Iris pigment epithelial cell (primary cell): ENCODE measurements around the gene CNIH1.
A peak's percentile ranks its signal among the peaks of the same experiment; 100 is the strongest.
"Not testable (repeated sequence)": the region's sequence is repeated elsewhere in the genome, so short reads cannot be mapped to it uniquely, and the experiment has no call there.

Experiments used
- DNase-seq: peaks from one replicate; pipeline ENCODE4 v3.0.0-alpha.2; 2011; ENCODE audit warnings: low read depth

Gene CNIH1

DNA sequence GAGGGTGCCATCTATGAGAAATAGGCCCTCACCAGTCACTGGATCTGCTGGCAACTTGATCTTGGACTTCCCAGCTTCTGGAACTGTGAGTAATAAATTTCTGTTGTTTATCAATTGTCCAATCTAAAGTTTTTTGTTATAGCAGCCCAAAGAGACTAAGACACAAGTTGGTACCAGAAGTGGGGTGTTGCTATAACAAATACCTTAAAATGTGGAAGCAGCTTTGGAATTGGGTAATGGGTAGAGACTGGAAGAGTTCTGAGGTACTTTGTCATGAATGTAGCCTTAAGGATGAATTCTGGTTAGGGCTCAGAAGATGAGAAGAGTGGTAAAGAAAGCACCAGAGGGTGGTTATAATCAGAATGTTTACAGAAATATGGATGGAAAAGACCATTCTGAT, 26.1 kb upstream of the CNIH1 start:
- no peak for DNase-seq

DNA sequence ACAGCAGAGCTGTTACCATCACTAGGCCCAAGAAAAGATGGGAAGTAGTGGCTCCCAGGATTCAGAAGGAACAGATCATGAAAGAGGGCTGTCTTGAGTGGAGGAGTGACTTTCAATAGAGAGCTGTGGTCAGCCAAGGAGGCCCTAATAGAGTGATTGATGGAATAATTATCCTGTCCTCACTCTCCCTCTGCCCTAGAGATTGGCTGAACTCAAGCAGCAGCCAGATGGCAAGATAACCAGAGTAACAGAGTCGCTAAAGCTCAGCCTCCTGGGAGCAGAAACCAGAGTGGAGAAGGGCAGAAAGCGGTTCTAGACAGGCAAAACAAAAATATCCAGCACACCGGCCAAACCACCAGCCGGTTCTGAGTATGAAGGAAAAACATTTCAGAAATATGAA, 24.5 kb upstream of the CNIH1 start:
- DNase-seq: no peak

DNA sequence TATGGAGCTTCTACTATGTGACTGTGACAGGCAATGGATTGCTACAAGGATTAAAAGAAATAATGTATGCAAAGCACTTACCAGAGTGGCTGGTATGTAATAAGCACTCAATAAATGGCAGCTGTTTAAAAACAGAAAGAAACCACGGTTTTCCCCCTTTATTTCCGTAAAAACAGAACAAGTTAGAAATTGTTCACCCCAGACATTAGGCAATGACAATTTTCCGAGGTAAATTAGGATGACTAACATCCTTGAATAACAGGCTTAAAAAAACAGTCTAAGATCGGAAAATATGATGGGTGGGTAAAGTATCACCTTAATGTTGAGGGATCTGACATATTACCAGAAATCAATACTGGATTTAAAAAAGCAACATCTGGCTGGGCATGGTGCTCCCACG, 20.9 kb upstream of the CNIH1 start:
- DNase-seq: peak; percentile 52

DNA sequence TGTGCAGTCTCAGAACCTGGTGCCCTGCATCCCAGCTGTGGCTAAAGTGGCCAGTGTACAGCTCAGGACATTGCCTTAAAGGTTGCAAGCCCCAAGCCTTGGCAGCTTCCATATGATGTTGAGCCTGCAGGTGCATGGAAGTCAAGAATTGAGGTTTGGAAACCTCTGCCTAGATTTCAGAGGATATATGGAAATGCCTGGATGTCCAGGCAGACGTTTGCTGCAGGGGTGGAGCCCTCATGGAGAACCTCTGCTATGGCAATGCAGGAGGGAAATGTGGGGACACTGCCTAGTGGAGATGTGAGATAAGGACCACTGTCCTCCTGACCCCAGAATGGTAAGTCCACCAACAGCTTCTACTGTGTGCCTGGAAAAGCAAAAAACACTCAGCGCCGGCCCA, 17.9 kb upstream of the CNIH1 start:
- DNase-seq: no peak

DNA sequence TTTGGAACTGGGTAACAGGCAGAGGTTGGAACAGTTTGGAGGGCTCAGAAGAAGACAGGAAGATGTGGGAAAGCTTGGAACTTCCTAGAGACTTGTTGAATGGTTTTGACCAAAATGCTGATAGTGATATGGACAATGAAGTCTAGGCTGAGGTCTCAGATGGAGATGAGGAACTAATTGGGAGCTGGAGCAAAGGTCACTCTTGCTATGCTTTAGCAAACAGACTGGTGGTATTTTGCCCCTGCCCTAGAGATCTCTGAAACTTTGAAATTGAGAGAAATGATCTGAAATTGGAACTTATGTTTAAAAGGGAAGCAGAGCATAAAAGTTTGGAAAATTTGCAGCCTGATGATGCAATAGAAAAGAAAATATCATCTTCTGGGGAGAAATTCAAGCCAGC, 17.4 kb upstream of the CNIH1 start:
- DNase-seq: not testable (repeated sequence)

DNA sequence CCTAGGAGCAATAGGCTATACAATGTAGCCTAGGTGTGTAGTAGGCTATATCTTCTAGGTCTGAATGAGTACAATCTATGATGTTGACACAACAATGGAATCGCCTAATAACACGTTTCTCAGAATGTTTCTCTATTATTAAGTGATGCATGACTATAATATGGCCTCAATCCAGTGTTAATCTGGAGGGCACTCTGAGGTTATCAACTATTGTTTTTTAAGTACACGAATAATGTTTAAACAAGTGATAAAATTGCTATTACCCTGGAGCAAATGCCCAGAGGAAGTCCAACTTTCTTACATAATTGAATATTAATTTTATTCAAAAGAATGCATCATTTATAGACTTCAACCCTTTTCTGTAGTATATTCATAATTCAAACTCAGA, 16.4 kb upstream of the CNIH1 start:
- DNase-seq: no peak

DNA sequence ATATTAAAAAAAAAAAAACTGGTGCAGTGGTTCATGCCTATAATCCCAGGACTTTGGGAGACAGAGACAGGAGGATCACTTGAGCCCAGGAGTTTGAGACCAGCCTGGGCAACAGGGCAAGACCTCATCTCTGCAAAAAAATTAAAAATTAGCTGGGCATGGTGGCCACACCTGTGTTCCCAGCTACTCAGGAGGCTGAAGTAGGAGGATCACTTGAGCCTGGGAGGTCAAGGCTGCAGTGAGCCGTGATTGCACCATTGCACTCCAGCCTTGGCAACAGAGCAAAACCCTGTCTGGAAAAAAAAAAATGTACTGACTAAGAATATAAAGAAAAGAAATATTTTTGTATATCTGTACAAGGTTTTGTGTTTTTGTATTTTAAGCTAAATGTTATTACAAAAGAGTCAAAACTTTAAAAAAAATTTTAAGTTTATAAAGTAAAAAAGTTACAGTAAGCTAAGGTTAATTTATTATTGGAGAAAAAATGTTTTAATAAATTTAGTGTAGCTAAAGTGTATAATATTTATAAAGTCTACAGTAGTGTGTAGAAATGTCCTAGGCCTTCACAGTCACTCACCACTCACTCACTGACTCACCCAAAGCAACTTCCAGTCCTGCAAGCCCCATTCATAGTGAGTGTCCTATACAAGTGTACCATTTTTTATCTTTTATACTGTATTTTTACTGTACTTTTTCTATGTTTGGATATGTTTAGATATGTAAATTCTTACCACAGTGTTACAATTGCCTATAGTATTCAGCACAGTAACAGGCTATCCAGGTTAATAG, 15.8 kb upstream of the CNIH1 start:
- not testable (repeated sequence) for DNase-seq

DNA sequence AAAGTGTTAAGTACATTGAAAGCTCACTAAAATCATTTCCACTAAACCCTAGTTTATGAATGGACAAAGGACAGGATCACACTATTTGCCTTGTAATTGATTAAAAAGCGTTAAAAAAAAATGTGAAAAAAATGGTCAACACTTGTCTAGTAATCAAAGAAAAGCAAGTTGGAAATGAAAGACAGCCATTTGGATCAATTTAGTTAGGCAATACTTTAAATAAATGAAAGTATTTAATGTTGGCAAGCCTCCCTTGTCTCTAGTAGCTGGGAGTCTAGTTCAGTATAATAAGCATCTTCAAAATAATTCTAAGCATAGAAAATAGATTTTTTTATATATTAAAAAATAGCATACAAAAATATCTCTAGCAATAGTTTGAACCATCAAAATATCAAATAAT, 14.2 kb upstream of the CNIH1 start:
- no peak for DNase-seq

DNA sequence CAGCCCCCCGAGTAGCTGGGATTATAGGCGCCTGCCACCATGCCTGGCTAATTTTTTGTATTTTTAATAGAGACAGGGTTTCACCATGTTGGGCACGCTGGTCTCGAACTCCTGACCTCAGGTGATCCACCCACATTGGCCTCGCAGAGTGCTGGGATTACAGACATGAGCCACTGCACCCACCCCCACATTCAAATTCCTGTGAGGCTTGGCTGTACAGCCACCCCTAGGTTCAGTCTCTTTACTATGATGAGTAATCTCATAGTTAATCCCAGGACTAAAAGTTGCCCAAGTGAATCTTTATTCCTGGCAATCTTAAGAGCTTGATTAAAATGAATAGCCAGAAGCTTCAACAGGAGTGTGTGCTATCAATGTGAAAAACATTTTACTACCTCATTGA, 12.8 kb upstream of the CNIH1 start:
- DNase-seq: peak; percentile 89

DNA sequence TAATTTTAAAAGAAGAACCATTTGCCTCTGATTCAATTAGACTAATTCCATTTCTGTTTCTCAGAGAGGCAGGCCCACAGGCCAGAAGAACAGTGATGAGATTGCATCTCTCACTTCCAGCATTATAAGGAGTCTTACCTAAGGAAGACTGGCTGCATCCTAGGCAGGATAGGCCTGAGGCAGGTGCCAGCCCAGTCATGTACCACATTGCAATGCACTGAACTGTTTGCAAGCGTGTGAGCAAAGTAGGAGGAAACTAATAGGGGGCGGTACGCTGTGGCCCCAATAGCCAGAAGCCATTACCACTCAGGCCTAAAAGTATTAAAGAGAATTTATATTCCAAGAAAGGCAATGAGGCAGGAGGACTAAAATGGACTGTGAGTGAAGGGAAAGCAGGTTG, 12.1 kb upstream of the CNIH1 start:
- no peak for DNase-seq

DNA sequence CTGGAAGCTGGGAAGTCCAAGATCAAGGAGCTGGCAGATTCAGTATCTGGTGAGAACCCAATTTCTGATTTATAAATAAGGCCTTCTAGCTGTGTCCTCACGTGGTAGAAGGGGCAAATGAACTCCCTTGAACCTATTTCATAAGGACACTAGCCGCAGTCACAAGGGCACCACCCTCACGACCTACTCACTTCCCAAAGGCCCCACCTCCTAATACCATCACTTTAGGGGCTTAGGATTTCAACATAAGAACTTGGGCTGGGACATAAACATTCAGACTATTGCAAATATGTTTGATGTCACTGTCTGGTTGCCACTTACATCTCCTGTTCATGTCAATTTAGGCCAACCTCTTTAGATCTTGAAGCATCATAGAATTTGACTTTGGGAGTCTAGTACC, 10.8 kb upstream of the CNIH1 start:
- DNase-seq: no peak

DNA sequence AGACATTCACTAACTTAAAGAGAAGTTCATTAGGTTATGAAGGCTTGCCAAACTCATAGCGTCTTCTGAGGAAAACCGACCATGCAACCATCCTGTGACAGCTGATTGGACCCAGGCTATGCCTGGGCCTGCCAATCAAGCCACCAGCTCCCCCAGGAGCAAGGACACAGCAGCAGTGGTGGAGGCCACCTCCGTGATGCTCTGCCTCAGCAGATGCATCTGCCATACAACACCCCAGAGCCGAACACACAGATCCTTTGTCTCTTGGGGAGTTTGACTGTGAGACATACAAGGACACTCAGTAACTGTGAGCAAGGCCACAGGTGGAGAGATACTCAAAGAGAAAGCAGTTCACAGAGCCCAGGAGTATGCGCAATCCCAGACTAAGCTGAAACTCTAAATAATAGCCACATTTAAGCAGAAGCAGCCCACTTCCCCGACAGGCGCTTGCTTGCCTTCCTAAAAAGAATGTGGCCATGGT, 10.0 kb upstream of the CNIH1 start:
- no peak for DNase-seq

DNA sequence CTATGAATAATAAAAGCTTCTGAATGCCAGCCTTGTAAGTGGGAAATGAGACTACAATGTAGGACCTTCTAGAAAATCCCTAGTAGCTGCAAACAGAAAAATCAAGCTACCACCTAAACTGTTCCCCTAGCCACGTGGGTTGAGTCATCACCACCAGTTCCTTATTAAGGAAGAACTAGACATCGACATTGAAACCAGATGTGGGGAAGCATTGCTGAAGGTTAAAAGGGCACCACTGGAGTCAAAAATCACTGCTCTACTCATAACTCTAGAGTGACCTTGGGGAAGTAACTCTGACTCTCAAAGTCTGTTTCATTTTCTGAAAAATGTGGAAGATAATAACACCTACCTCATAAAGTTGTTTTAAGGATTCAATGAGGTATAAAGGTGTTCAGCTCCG, 9.4 kb upstream of the CNIH1 start:
- DNase-seq: peak; percentile 65

DNA sequence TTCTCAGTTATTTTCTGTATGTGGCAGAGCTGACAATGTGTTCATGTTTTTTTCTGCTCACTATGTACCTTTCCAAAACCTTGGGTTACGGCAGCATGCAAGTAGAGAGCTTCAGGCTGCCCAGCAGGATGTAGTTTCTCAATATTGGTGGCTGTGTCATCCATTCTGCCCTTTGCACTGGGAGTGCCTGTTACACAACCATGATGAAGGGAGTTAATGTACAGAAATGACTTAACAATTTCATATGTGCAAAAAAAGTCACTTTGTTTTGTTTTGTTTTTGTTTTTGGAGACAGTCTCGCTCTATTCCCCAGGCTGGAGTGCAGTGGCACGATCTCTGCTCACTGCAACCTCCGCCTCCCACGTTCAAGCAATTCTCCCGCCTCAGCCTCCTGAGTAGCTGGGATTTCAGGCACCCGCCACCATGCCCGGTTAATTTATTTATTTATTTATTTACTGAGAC, 6.1 kb upstream of the CNIH1 start:
- DNase-seq: peak; percentile 83

DNA sequence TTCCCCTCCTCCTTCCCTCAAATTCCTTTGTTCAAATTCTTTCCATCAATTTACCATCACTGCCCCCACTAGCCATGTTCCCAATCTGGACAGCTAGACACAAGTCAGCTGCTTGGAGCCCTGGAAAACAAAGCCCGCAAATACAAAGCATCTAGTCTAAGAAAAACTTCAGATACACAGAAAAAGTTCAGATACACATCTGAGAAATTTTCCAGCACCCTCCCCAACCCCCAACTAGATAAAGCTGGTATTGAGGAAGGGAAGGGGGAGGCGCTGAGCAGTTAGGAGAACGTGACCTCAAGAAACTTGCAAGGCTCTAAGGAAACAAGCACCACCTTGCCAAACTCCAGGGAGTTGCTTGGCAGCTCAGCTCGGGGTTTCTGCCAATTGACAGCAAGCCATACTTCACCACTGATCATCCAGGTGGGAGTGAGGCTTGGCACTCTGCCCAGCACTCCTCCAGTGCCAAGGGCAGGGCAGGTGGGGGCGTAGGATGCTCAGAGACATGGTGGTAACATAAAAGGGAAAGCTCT, 5.1 kb upstream of the CNIH1 start:
- no peak for DNase-seq

DNA sequence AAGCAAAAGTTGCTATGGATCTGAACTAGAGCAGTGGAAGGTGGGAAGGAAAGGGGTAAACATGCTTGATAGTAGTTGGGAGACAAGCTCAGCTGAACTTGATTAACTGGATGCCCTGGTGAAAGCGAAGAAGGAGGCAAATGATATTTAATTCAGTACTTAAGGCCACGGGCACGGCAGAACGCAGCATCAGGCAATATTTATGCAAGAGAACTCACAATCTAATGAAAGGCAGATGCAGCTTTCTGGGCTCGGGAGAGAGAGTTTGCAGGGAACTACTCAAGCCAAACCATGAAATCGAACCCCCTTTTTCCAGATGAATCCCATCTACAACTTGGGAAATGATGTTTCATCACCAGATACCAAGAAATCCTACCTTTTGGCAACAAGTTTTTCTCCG, 3.5 kb upstream of the CNIH1 start:
- no peak for DNase-seq

DNA sequence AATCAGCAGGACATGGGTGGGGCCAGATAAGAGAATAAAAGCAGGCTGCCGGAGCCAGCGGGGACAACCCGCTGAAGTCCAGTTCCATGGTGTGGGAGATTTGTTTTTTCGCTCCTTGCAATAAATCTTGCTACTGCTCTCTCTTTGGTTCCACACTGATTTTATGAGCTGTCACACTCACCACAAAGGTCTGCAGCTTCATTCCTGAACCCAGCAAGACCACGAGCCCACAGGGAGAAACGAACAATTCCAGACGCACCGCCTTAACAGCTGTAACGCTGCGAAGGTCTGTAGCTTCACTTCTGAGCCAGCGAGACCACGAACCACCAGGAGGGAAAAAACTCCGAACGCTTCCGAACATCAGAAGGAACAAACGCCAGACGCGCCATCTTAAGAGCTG, 2.8 kb upstream of the CNIH1 start:
- DNase-seq: no peak

DNA sequence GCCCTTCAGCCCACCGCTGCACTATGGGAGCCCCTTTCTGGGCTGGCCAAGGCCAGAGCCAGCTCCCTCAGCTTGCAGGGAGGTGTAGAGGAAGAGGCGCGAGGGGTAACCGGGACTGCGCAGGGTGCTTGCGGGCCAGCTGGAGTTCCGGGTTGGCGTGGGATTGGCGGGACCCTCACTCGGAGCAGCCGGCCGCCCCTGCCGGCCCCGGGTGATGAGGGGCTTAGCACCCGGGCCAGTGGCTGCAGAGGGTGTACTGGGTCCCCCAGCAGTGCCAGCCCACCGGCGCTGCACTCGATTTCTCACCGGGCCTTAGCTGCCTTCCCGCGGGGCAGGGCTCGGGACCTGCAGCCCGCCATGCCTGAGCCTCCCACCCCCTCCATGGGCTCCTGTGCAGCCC, 1.8 kb upstream of the CNIH1 start:
- not testable (repeated sequence) for DNase-seq

DNA sequence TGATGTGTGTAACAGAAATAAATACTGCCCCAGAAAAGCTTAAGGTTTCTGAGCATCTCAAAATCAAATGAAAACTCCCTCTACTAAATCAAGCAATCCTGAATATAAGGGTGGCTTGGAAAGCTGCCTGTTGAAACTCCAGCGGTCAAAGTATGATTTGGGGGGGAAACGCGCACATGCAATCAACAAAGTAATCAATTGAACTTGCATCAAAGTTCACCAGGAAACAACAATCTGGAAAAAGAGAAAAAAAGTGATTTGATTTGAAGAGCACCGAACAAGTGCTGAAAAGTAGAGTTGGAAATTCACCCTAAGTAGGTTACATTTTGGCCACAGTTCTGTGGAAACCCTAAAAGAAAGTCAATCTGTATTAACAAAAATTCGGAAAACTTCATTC, 700 bp downstream of the CNIH1 start:
- DNase-seq: peak; percentile 10

DNA sequence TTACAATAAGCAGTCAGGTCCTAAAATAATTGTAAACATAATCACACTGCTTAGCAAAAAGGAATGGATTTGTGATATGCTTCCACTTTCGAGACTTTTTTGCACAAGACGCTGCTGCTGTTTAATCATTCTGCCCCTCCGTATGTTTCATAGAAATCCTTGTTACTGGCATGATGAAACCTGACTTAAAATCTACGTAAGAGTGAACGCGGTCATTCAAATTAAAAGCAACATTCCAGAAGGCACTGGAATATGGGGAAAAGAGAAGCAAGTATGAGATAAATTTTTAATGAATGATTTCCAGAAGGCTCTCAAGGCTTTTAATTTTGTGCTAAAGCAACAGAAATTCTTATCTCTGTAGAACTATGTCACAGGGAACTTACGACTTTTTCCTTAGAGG, 1.1 kb downstream of the CNIH1 start:
- peak; percentile 15 for DNase-seq

DNA sequence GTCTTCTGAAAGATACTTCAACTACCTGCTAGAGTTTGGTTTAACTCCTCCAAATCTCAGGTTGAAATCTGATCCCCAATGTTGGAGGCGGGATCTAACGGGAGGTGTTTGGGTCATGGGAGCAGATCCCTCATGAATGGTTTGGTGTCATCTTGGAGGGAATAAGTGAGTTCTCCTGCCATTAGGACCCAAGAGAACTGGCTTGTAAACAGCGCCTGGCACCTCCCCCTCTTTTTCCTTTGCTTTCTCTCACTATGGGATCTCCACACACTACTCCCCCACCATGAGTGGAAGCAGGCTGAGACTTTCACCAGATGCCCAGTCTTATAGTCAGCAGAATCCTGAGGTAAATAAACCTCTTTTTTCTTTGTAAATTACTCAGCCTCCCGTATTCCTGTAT, 2.5 kb downstream of the CNIH1 start:
- DNase-seq: no peak

DNA sequence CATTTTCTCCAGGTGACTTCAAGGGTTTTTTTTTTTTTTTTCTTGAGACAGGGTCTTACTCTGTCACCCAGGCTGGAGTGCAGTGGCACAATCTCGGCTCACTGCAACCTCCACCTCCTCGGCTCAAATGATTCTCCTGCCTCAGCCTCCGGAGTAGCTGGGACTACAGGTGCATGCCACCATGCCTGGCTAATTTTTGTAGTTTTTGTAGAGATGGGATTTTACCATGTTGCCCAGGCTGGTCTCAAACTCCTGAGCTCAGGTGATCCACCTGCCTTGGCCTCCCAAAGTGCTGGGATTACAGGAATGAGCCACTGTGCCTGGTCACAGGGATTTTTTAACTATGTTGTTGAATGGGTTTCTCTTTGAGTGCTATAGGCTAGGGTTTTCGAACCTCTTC, 3.2 kb downstream of the CNIH1 start:
- not testable (repeated sequence) for DNase-seq

DNA sequence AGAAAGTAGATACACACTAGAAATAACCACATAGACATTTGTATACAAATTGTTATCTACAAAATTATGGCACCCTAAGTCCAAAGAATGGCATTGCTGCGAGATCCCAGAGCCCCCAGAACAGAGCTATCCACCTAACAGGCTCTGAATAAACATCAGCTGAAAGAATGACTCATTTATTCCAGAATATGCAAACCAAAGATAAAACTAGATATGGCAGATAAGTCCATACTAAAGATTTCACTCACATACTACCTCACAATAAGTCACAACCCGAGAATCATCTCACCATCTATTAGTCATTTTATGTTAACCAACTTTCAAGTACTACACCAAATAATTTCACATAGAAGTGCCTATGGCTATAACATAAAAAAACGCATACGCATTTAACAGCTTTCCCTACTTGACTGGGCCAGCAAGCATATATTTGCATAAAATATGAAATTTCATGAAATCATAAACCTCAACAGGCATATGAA, 5.6 kb downstream of the CNIH1 start:
- DNase-seq: peak; percentile 91

DNA sequence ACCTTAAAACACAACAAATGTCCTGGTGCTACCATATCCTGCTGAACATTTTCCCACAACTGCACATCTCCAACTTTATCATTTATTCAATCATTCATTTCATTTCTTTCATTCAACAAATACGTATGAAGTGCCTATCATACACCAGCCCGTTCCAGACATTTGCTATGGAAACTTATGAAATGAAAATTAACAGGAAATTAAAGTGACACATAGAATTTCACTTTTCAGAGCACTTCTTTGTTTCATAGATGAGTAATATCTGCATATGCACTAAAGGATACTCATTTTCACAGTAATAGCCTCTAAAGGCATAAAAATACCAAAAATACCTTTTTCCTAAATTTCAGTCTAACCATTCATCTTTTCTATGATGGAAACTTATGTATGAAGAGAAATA, 12.6 kb downstream of the CNIH1 start:
- no peak for DNase-seq
